ENCODE data around the gene HOXC12.

Gene HOXC12

DNA sequence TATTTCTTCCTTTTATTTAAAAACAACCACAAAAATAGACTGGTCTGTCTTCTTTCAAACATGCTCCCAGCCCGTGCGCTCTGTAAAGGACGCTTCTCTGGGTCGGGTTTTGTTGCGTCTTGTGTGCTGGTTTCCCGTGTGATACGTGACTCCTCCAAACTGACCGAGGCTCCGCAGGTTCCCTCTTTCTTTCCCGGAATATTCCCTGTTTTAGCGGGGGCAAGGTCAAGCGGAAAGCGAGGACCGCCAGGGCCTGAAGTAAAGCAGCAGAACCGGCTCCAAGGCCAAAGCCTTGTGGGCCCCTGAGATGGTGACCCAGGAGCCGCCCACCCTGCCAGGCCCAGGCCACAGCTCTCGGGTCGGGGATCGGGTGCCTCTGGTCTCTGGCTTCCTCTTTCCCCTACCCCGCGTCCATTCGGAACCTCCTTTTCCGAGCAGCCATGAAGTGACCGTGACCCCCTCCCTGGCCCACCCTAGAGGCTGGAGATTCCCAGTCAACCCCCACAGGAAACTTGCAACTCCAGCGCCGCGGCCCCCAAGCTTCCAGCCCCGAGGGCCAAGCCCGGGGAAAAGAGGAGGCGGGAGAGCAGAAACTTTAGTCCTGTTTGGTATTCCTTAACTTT lies 29.4 kb downstream of the HOXC12 start:
- DNase-seq (ENCODE audit: low spot score) = no peak

DNA sequence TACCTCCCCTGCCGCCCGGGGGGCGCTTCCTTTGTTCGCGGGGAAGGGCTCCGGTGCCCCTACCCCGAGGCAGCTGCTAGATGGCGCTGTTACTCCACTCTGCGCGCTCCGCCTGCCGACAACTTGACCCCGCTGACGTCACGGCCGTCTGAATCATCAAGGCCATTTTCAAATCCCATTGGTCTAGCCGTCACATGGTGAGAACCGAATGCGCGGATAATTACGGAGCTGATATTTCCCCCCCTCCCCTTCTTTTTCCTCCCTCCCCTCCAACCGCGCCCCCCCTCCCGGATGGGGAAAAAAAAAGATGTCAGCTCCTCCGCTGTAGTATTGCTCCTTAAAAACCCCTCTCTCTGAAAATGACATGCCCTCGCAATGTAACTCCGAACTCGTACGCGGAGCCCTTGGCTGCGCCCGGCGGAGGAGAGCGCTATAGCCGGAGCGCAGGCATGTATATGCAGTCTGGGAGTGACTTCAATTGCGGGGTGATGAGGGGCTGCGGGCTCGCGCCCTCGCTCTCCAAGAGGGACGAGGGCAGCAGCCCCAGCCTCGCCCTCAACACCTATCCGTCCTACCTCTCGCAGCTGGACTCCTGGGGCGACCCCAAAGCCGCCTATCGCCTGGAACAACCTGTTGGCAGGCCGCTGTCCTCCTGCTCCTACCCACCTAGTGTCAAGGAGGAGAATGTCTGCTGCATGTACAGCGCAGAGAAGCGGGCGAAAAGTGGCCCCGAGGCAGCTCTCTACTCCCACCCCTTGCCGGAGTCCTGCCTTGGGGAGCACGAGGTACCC lies 30.4 kb downstream of the HOXC12 start, which contains the start of gene HOXC10:
TSS of gene HOXC10 (plus strand) at position 246 of the 791 bp plus-strand sequence. CDS start at position 360, 114 bp downstream.
- peak; percentile 68 for DNase-seq (ENCODE audit: low spot score)

DNA sequence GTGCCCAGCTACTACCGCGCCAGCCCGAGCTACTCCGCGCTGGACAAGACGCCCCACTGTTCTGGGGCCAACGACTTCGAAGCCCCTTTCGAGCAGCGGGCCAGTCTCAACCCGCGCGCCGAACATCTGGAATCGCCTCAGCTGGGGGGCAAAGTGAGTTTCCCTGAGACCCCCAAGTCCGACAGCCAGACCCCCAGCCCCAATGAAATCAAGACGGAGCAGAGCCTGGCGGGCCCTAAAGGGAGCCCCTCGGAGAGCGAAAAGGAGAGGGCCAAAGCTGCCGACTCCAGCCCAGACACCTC lies 30.9 kb downstream of the HOXC12 start:
- DNase-seq (ENCODE audit: low spot score) = no peak

DNA sequence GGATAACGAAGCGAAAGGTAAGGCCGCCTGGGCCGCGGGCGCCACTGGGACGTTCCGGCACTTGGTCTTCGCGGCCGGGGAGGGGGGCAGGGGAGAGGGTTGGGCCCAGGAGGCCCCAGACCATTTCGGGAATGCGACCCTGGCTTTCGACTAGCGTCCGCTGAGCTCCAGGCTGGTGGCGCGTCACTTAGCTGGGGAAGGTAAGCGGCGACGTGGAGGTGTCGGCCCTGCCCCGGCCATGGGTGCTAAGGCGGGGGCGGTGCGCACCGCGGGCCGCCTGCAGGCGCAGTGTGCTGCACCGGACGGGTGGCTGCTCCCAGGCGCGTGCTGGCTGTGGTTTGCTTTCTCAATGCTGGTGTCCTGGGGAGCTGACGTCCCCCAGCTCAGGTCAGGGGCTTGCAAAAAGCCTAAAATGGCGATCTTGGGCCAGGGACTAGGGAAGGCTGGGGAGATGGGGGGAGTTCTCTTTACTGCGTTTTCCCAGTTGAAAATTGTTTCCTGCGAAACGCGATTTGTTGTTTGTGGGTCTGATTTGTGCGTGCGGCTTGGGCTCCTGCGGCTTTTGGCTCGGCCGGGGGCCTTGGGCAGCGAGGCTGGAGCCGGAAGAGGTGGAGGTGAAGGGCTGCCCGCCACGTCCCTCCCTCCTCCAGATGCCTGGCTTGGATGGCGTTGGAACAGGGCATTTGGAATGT lies 31.4 kb downstream of the HOXC12 start:
- DNase-seq (ENCODE audit: low spot score) = no peak

DNA sequence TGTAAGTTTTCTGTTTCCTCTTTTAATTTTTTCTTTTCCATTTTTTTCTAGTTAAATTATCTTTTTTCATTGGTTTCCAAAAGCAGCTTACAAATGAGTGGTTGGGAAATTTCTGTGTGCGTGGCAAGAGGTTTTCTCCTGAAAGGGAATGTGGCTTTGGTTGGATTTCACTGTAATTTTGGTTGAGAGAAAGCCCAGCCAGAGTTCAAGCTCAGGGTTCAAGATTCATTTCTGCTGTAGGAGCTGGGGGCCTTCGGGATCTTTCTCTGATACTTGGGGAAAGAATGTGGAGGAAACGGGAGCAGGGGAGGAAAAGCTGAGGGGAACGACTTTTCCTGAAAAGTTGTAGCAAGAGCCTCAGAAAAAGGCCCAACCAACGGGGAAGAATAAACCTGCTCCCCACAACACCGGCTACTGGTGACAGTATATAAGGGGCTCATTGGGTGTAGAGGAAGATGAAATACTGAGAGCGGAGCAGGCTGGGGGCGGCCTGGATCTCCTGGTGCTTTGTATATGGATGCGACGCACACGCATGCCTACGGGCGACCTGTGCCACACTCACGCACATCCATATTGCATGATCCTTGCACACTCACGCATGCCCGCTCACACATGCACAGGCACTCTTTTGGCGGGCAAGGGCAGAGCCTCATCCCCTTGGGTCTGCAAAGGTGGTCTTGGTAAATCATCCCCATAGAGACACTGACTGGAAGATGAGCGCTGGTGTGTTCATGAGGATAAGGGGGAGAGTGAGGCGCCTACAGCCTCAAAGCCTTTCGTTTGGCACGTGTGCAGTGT lies 32.2 kb downstream of the HOXC12 start:
- DNase-seq (ENCODE audit: low spot score) = no peak

DNA sequence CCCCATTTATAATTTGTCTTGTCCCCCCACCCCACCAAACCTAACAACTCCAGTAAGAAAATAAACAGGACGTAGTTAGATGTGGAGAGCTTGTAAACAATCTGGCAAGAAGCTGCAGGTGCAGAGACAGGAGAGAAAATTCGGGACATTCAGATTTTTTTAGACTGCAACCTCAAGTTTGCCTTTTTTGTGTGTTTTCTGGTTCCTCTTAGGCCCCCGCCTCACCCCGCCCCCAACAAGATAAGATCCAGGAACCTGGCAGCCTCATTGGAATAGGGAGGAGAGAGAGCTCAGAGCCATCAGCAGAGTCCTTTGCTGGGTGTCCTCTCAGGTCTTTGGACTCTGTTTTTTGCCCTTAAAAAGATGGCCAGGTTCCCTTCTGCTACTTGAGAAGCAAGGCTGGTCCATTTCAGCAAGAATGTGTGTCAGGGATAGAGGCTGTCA lies 33.1 kb downstream of the HOXC12 start:
- DNase-seq (ENCODE audit: low spot score) = no peak

DNA sequence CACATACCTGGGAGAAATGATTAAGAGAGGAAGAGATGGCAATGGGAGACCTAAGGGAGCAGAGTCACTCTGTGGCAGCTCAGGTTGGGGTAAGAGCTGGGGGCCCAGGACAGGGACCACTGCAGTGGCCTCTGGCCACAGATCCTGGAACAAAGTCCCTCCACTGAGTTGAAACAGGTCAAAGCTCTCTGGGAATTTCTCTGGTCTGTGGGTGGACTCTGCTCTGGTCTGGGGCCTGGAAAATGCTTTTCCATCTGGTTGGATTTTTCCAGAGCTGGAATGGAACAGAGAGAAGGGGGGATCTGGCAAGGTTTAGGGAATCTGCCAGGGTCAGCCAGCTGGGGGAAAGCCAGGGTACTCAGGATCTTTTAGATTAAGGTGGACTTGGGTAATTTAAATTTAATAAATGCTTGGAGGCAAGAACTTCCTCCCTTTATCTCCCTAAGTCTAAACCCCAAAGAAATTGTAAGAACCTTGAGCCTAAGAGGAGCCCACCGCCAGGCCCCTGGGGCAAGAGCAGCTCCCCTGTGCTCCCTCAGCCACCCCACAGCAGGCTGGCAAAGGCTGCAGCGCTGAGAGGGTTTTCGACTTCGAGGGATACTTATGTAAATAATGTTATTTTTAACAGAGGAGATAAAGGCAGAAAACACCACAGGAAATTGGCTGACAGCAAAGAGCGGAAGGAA lies 34.0 kb downstream of the HOXC12 start:
- DNase-seq (ENCODE audit: low spot score) = no peak

DNA sequence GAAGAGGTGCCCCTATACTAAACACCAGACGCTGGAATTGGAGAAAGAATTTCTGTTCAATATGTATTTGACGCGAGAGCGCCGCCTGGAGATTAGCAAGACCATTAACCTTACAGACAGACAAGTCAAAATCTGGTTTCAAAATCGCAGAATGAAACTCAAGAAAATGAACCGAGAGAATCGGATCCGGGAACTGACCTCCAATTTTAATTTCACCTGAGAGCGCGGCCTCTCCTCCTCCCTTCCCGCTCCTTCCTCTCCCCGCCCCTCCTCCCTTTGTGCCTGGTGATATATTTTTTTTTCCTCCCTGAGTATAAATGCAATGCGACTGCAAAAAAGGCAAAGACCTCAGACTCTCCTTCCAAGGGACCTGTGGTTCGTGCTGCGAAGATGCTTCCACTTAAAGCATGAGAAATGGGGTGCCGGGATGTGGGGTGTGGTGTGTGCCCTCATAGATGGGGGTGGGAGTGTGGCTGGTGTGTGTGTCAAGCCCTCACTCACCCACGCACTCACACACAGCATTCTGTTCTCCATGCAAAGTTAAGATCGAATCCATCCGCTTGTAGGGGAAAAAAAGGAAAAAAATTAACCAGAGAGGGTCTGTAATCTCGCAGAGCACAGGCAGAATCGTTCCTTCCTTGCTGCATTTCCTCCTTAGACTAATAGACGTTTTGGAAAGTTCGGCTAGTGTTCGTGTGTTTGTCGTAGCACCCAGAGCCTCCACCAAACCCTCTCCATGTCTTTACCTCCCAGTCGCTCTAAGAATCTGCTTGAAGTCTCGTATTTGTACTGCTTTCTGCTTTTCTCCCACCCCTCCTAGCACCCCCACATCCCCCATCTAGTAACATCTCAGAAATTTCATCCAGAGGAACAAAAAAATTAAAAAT lies 34.8 kb downstream of the HOXC12 start:
- no peak for DNase-seq (ENCODE audit: low spot score)

DNA sequence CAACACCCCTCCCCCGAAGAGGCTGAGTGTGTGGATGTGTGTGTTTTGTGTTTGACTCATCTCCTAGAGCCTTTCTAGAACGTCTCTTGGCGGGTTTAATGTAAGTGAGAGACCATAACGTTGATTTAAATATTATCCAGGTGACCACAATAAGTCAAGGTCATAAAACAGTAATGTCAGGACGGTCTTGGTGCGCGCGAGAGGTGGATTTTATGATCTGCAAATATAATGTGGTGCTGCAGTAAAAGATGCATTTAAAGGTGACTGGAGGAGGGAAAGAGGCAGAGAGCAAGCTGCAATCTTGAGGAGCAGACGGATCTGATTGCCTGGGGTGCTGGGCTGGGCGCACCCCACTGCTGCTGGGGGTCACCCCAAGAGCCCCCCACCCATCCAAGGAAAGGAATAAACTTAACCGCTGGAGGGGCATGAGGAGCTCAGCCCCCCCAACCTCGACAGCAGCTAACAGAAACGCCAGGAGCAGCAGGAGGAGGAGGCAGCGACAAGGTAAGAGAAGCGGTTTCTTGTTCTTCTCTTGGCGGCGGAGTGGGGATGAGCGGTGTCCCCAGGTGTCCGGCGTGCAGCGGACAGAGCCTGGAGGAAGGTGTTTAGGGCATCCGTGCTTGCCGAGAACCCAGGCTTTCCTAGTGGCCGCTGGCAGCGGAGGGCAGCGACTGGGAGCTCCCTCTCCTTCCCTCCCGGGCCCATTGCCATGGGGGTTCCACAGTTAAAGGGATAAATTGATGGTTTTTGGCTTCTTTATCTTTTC lies 35.8 kb downstream of the HOXC12 start:
- DNase-seq (ENCODE audit: low spot score) = no peak

DNA sequence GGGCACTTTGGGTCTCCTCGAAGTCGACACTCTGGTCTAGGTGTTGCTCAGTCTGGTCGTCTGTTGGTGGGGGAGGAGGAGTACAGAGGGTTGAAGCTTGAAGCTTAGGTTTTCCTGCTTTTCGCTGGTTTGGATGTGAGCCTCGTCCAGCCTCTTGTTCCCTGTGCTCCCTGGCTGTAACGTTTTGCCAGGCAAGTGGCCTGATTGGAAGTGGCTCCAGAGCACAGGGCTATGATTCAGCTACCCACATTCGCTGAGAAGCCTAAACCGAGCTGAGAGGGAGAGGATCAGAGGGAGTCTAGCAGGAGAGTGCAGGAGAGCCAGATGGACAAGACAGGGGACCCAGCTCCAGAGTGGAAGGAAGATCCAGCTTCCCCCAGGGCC lies 36.4 kb downstream of the HOXC12 start:
- DNase-seq (ENCODE audit: low spot score) = no peak

DNA sequence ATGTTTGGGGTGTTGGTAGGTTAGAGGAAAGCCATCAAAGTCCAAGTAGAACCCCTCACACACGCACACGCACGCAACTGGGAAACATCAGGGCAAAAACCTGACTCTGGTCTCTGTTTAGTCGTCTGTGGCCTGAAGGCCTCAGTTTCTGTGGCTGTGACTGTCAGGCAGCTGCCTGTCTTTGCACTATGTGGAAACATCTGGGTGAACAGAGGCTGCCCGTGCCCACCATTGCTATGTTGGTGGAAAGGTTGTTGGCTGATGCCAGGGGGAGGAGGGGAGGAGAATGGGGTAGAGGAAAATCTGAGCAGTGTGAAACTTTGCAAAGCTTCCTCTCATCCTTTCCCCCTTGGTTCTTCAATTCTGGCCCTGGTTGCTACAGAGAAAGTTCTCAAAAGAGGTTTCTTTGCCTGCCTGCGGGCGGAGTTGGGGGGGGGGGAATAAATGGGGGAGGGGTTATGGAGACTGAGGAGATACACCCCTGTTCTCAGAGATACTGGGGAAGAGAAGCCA lies 37.7 kb downstream of the HOXC12 start:
- no peak for DNase-seq (ENCODE audit: low spot score)

DNA sequence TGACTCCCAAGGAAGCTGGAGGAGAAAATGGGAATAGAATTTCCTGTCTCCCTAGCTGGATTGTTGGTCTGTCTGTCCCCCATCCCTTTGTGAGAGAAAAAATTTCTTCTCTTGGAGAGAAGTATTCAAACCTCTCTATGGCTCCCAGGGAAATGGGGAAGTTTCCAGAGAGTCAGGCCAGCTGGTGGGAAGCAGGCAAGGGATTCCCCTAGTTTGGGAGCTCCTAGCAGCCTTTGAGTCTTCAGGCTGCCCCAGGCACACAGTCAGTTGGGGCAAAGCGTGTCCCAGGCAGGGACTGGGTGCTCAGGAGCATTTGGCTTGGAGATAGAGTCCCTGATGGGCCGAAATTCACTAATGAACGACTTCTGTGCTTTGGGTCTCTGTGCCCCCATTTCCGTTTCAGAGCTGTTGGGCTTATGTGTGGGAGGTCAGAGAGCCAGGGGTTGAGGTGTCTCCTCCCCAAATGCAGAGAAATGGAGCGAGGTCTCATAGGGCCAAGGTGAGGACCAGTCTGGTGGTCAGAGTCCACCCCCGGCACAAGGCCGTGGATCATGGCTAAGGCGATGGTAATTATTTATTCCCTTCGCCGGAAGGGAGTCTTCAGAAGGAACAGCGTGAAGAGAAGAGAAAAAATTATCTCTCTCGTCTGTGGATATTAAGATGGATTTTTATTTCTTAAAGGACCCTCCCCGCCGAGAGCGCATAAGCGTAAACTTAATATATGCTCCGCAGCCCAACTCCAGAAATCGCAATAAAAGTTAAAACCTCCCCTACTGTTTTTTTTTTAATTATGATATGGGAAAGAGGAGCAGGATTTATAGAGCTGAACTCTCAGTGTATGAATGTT lies 38.7 kb downstream of the HOXC12 start:
- no peak for DNase-seq (ENCODE audit: low spot score)

DNA sequence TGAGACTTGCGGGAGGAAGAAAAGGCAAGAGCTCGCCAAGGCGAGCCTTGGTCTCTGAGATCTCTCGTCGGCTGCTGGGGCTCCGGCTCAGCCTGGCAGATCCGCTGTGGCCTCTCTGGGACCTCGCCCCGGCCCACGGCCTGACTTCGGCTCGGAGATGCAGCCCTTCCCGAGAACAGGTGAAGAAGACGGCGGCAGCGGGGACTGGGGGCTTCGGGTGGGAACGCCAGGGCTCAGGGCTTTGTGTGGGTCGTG lies 39.2 kb downstream of the HOXC12 start:
- DNase-seq (ENCODE audit: low spot score) = no peak

DNA sequence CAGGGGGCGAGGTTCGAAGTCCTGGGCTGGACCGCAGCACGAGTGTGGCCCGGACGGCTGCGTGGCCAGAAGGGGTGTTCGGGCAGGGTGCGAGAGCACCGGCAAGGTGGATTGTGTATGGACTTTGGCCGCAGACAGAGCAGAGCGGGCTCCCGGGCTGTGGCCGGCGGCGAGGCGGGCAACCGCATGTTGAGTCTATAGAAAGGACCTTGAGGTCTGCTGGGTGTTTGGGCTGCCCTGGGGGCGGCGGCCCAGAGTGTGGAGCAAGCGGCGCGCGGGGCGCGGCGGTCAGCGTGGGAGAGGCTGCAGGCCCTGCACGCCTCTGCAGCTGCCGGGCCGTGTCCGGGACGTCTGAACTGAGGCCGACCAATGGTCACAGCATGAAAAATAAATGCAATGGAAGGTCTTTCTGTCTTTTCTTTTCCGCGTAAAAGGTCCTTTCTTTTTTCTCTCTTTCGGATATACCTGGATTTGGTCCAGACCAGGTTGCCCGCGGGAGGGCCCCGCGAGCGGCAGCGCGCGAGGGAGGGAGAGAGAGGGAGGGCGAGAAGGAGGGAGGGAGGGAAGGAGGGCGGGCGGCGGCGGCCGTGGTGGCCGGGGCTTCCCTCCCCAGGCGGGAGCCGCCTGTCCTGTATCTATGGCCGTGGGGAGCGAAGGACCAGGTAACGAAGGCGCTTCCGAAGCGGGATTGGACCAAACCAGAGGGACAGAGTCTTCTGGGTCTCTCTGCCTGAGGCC lies 39.7 kb downstream of the HOXC12 start:
- no peak for DNase-seq (ENCODE audit: low spot score)

DNA sequence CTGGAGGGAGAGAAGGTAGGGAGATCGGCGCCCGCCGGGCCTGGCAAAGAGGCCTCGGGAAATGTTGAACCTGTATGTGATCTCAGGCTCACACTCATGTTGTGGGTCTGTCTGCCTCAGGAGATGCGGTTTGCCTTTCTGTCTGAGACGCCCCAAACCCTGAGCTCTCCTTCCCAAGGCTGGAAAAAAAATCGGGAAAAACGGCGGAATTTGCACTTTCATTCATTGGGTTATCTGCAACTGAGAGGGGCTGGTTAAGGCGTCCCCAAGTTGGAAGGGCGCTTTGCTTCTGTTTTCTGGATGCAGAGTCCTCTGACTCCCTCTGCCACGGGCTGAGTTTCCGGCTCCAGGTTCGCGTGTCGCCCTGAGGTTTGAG lies 40.3 kb downstream of the HOXC12 start:
- DNase-seq (ENCODE audit: low spot score) = no peak

DNA sequence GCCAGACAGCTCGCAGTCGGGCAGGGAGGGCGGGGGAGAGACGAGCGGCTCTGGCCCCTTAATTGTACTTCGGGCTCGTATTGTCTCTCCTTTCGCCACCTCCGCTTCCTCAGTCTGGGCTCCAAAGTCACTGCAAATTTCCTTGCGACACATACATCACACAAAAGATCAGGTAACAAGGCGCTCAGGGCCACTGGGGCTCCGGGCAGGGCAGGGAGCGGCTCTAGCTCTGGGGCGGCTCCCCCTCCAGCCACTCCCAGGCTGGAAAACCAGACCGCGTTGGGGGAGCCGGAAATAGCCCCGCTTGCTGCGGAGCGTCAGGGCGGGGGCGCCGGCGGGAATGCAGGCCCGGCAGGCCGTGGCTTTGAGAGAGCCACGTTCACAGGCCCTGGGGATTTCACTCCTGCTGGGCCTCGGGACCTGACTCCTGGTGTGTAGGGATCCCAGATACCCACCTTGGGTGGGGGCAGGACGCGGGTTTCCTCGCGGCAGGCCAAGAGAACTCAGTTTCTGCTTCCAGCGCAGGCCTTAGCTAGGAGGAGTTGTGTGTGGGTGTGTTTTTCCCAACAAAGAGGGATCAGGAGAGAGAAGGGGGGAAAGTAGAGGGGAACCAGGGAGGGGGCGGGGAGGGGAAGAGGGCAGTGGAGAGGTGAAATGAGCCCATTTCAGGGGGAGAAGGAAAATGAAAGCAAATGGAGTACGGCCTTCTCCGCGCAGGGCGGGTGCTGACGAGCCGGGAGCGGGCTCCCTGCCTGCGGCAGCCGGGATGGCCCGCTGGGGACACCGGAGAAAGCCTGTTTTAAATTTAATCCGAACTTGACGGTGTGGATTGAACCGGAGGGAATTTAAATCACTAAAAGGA lies 40.9 kb downstream of the HOXC12 start:
- DNase-seq (ENCODE audit: low spot score) = peak; percentile 70
